ENCODE results near the gene FRMD4A. TPM values are rescaled to one million over a fixed set of nuclear protein-coding genes. Genes with fewer than 3 reads are reported as not detected.

The FRMD4A gene
- total RNA-seq, 2 experiments from 2014 or later, result 0.88 to 1.4 TPM

- no peak for ATAC-seq (ENCODE audit: low read depth)
- no peak overlapping the region for H3K27ac Mint-ChIP-seq
- peaks cover 3% of the 10 kb centered on the region for H3K4me1 Mint-ChIP-seq
- no peak overlapping the region for H3K4me3 Mint-ChIP-seq
- no peak for DNase-seq
- H3K9me3 Mint-ChIP-seq, result no peaks in the 10 kb centered on the region
- POLR2A ChIA-PET, result interaction anchor here (0.6 kb wide), 1 partner anchor 37 kb away, joined by 3 read pairs; no protein-coding TSS in a partner anchor
- peaks cover 10% of the 10 kb centered on the region for H3K27me3 Mint-ChIP-seq
- no peaks in the 10 kb centered on the region for H3K36me3 Mint-ChIP-seq
Measured at GRCh38 chr10:13758756-13759155, 572.0 kb downstream of the FRMD4A start.

GRCh38 chr10:13758312-13758711, 572.4 kb downstream of the FRMD4A start:
- H3K36me3 Mint-ChIP-seq, result no peaks in the 10 kb centered on the region
- POLR2A ChIA-PET, result interaction anchor here (0.6 kb wide), 1 partner anchor 38 kb away, joined by 3 read pairs; no protein-coding TSS in a partner anchor
- peaks cover 11% of the 10 kb centered on the region for H3K27me3 Mint-ChIP-seq
- H3K27ac Mint-ChIP-seq, result no peak overlapping the region
- H3K4me1 Mint-ChIP-seq, result peaks cover 3% of the 10 kb centered on the region
- no peak overlapping the region for H3K4me3 Mint-ChIP-seq
- no peaks in the 10 kb centered on the region for H3K9me3 Mint-ChIP-seq
- ATAC-seq (ENCODE audit: low read depth) (no peak), DNase-seq (no peak)

DNA sequence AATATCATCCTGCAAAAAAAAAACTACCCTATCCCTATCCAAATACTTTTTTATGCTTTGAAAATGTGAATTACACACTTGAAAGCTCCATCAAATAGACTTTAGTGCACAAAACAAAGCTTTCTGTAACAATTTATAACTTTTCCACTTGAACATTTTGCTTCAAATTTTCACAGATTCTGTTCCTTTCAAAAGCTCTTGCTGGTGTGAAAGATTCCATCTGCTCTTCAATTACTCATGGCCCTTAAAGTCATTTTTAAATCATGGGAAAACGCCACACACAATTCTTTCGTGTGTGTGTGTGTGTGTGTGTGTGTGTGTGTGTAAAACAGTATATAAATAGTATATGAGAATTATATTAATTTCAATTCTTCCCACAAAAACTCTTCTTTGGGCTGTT, 576.4 kb downstream of the FRMD4A start:
- no peak overlapping the region for H3K4me3 Mint-ChIP-seq
- H3K36me3 Mint-ChIP-seq, result no peaks in the 10 kb centered on the region
- peaks cover 3% of the 10 kb centered on the region for H3K4me1 Mint-ChIP-seq
- H3K9me3 Mint-ChIP-seq, result no peaks in the 10 kb centered on the region
- no peak for DNase-seq
- H3K27me3 Mint-ChIP-seq, result peaks cover 22% of the 10 kb centered on the region
- POLR2A ChIA-PET, result no interaction called here
- no peak overlapping the region for H3K27ac Mint-ChIP-seq
- ATAC-seq (ENCODE audit: low read depth), result no peak

DNA sequence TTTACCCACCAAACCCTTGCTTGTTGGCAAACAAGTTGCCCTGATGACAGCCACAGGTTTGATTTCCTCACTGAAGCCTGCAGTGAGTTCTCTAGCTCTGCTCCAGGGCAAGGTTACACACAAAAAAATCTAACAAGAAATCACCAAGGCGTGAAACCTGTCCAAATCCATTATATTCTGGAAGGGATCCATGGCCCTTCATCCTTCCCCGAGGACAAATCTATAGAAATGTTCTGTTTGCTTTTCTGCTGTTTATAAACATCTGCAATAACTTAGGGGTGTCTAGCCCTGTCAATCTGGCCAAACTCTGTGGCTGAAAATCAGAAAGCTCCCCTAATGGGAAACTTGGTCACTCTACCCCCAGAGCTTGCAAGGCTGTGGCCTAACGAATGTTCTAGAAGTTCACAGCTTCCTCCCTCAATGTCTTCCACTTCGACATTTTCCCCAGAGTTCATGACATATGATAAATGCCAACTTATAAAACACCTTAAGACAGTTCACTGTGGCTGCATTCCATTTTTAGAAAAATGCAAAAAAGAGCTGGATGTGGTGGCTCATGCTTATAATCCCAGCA, 579.4 kb downstream of the FRMD4A start:
- POLR2A ChIA-PET, result no interaction called here
- Mint-ChIP-seq H3K9me3 (no peaks in the 10 kb centered on the region), H3K4me3 (no peak overlapping the region), H3K36me3 (no peaks in the 10 kb centered on the region), H3K27me3 (peaks cover 23% of the 10 kb centered on the region), H3K27ac (no peak overlapping the region), H3K4me1 (no peaks in the 10 kb centered on the region)
- DNase-seq, result no peak
- ATAC-seq (ENCODE audit: low read depth), result no peak

- Mint-ChIP-seq H3K4me1 (no peaks in the 10 kb centered on the region), H3K4me3 (no peak overlapping the region), H3K27ac (no peak overlapping the region), H3K9me3 (no peaks in the 10 kb centered on the region), H3K27me3 (peaks cover 23% of the 10 kb centered on the region), H3K36me3 (no peaks in the 10 kb centered on the region)
- POLR2A ChIA-PET, result no interaction called here
- no peak for ATAC-seq (ENCODE audit: low read depth)
- no peak for DNase-seq
Measured at GRCh38 chr10:13750299-13751190, 580.2 kb downstream of the FRMD4A start.

DNA sequence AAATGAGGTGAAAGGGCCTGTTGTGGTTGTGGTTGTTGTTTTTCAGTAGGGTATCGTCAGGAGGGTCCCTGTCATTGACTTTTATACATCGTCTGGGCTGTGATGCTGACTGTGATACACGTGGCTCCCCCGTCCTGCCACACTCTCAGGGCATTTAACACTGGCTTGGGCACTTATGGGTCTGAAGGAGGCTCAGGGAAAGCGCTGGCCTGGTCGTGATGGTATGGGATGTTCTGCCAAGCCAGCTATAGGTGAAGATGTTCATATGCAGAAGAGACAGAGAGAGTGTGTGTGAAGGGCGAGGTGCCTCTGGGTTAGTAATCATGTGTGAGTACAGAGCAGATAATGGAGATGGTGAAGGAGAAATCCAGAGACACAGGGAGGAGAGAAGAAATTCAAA, 585.5 kb downstream of the FRMD4A start:
- H3K27me3 Mint-ChIP-seq, result peaks cover 26% of the 10 kb centered on the region
- H3K9me3 Mint-ChIP-seq, result no peaks in the 10 kb centered on the region
- H3K36me3 Mint-ChIP-seq, result no peaks in the 10 kb centered on the region
- peaks cover 12% of the 10 kb centered on the region for H3K4me1 Mint-ChIP-seq
- no peak overlapping the region for H3K27ac Mint-ChIP-seq
- DNase-seq, result no peak
- ATAC-seq (ENCODE audit: low read depth), result no peak
- no peak overlapping the region for H3K4me3 Mint-ChIP-seq
- POLR2A ChIA-PET, result no interaction called here

- Mint-ChIP-seq H3K9me3 (no peaks in the 10 kb centered on the region), H3K4me3 (no peak overlapping the region), H3K27me3 (peaks cover 20% of the 10 kb centered on the region), H3K27ac (no peak overlapping the region), H3K36me3 (no peaks in the 10 kb centered on the region), H3K4me1 (peaks cover 12% of the 10 kb centered on the region)
- POLR2A ChIA-PET, result interaction anchor here (0.5 kb wide), 1 partner anchor 16 kb away, joined by 3 read pairs; no protein-coding TSS in a partner anchor
- DNase-seq, result no peak
- ATAC-seq (ENCODE audit: low read depth), result no peak
Measured at GRCh38 chr10:13743963-13744362, 586.8 kb downstream of the FRMD4A start.

- peak overlapping the region; percentile 38 for H3K4me3 Mint-ChIP-seq
- peaks cover 20% of the 10 kb centered on the region for H3K27me3 Mint-ChIP-seq
- no peak overlapping the region for H3K27ac Mint-ChIP-seq
- no peaks in the 10 kb centered on the region for H3K36me3 Mint-ChIP-seq
- H3K9me3 Mint-ChIP-seq, result no peaks in the 10 kb centered on the region
- H3K4me1 Mint-ChIP-seq, result peaks cover 12% of the 10 kb centered on the region
- DNase-seq, result peak; percentile 34
- peak; percentile 56 for ATAC-seq (ENCODE audit: low read depth)
- POLR2A ChIA-PET, result interaction anchor here (0.5 kb wide), 1 partner anchor 15 kb away, joined by 3 read pairs; no protein-coding TSS in a partner anchor
Measured at GRCh38 chr10:13743101-13743693, 587.5 kb downstream of the FRMD4A start.

GRCh38 chr10:13741438-13741837, 589.3 kb downstream of the FRMD4A start:
- no peaks in the 10 kb centered on the region for H3K36me3 Mint-ChIP-seq

DNA sequence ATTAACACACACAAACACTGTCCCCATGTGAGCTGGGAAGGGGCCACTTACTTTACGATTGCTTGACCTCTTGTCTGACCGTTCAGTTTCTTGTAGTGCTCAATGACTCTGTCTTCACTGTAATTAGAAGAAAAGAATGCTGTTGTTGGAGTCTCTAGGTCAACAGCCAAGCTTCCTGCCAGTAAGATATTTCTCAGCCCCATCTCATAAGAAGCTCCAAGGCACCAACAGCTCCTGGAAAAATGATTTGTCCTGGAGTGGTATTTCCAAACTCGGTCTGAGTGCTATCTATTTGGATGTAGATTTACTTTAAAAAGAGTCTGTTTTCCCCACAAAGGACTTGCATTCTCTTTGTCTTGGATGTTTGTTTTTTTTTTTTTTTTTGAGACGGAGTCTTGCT, 590.3 kb downstream of the FRMD4A start:
- Mint-ChIP-seq H3K4me3 (no peak overlapping the region), H3K27me3 (peaks cover 17% of the 10 kb centered on the region), H3K9me3 (no peaks in the 10 kb centered on the region), H3K36me3 (no peaks in the 10 kb centered on the region), H3K27ac (no peak overlapping the region), H3K4me1 (peaks cover 12% of the 10 kb centered on the region)
- POLR2A ChIA-PET, result no interaction called here
- DNase-seq (no peak), ATAC-seq (ENCODE audit: low read depth) (no peak)

More at GRCh38 chr10:13741438-13741837, 589.3 kb downstream of the FRMD4A start:
- ATAC-seq (ENCODE audit: low read depth) (no peak), DNase-seq (no peak)
- H3K27me3 Mint-ChIP-seq, result peaks cover 21% of the 10 kb centered on the region
- no peaks in the 10 kb centered on the region for H3K9me3 Mint-ChIP-seq
- H3K4me1 Mint-ChIP-seq, result peaks cover 12% of the 10 kb centered on the region
- POLR2A ChIA-PET, result no interaction called here
- no peak overlapping the region for H3K4me3 Mint-ChIP-seq
- no peak overlapping the region for H3K27ac Mint-ChIP-seq

DNA sequence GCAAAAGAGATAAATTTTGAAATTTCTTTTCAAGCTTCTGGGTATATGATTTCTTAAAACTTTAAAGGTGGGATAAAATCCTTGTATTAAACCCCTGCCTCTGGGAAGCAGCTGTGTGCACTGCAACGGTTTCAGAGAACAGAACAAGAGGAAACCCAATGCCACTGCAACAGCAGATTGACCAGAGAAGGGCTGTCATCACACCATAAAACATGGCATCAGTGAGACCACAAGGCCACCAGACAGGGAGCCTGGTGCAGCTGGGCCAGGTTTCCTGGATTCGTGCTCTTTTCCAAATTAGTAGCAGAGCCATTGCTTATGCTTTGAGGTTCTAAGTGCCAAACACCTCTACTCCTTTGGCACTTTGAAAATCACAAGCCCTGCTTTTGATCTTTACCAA, 591.5 kb downstream of the FRMD4A start:
- Mint-ChIP-seq H3K27ac (no peak overlapping the region), H3K4me1 (peaks cover 12% of the 10 kb centered on the region), H3K27me3 (peaks cover 10% of the 10 kb centered on the region), H3K9me3 (no peaks in the 10 kb centered on the region), H3K36me3 (no peaks in the 10 kb centered on the region), H3K4me3 (no peak overlapping the region)
- DNase-seq (no peak), ATAC-seq (ENCODE audit: low read depth) (no peak)
- POLR2A ChIA-PET, result no interaction called here

- H3K4me3 Mint-ChIP-seq, result no peak overlapping the region
- H3K9me3 Mint-ChIP-seq, result no peaks in the 10 kb centered on the region
- H3K27me3 Mint-ChIP-seq, result peaks cover 9% of the 10 kb centered on the region
- POLR2A ChIA-PET, result no interaction called here
- DNase-seq (no peak), ATAC-seq (ENCODE audit: low read depth) (no peak)
- H3K27ac Mint-ChIP-seq, result no peak overlapping the region
- H3K36me3 Mint-ChIP-seq, result no peaks in the 10 kb centered on the region
- no peaks in the 10 kb centered on the region for H3K4me1 Mint-ChIP-seq
Measured at GRCh38 chr10:13736506-13736905, 594.2 kb downstream of the FRMD4A start.

GRCh38 chr10:13734151-13734550, 596.6 kb downstream of the FRMD4A start:
- no peak for DNase-seq
- Mint-ChIP-seq H3K4me1 (no peaks in the 10 kb centered on the region), H3K27ac (no peak overlapping the region), H3K36me3 (no peaks in the 10 kb centered on the region), H3K27me3 (peaks cover 7% of the 10 kb centered on the region), H3K9me3 (no peaks in the 10 kb centered on the region), H3K4me3 (no peak overlapping the region)
- POLR2A ChIA-PET, result no interaction called here
- ATAC-seq (ENCODE audit: low read depth), result no peak

Data from activated naive CD8-positive, alpha-beta T cell treated with anti-CD3 and anti-CD28 coated beads, Interleukin-2, amount 10 ng/mL, durations not matched to agents 7 days and 5 days (primary cell).